HG02610 (cell line): ENCODE data around the gene ATAT1.
A peak's percentile ranks its signal among the peaks of the same experiment; 100 is the strongest.

Experiments
- ATAC-seq: cut with Tn5 transposase; IDR thresholded peaks from one replicate; pipeline ENCODE4 v1.9.1; 2021; ENCODE audit warnings: mild to moderate bottlenecking, moderate library complexity; ENCODE audit not compliant: unreplicated experiment

Gene ATAT1

DNA sequence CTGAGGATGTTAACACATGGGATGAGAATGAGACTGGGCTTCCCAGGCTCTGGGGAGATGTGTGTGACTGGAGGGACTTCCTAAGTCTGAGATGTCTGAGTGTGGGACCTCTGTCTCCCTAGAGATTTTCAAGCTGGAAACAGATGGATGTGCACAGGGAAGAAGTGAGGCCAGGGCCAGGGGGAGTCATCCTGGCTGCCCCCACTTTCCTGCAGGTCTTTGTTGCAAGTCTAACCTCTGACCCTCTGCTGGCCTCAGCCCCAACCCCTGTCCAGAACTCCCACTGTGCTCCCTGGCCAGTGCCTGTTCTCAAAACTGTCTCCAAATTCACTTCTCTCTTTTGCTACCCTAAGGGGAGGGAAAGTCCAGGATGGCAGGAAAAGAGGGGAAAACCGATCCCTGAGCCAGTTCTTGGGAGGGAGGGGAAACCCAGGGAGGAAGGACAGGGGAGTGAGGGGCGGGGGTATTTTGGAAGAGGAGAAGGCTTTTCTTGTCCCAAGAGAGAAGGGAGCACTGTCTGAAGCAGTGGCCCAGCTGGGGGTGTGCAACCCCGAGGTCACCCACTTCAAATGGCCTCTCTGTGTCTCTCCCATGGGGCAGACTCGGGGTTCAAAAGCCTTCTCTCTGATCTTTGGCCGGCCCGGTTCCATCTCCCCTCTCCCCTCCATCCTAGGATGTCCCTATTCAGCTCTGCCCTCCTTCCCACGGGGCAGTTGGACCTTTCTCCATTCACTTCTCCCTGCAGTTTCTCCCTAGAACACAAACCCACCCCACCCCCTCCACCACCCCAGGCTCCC is 56.7 kb downstream of the ATAT1 start:
- ATAC-seq = no peak

DNA sequence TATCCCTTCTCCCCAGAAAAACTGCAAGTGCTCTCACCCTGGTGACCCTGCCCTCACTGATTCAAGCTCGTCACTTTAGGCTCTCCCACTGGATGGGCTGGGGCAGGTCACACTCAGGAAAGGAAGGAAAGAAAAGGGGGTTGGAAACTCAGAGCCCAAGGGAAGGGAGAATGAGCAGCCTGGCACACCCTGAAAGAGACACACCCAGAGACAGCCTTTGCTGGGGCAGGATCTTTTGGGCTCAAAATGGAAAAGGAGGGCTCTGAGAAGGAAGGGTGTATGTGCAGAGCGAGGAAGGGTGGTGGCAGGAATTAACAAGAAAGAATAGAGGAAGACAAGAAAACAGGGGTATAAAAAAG is 57.3 kb downstream of the ATAT1 start:
- no peak for ATAC-seq

DNA sequence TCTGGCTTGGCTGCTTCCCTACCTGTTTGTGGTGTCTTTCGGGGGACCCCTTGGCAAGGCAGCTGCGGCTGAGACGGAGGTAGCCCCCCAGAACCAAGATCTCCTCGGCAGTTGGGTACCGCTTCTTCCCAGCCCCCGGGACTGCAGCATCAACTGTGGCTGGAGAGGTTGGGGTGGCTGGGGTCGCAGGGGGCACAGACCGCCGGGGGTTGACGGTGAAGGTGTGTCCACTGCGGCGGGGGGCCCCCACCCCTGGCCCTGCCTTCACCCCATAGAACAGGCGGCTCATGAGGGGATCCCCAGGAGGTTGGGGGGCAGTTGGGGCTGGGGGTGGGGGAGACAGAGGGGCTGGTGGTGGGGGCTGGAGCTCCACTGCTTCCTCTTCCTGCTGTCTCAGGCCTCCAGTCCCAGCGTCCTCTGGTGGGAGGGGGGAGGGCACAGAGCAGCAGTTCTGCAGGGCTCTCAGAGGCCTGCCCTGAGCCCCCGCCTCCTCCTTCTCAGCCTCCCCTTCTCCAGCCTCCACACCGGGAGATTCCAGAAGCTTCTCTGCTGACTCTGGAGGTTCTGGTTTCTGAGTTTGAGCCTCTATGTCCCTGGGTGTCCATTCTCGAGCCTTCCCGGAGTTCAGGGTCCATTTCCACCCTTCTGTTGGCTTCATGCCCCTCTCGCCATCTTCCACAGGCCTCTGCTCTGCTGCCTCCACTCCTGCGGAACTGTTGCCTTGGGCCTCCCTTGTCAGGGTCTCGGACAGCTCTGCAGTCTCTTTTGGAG is 57.9 kb downstream of the ATAT1 start:
- no peak for ATAC-seq

DNA sequence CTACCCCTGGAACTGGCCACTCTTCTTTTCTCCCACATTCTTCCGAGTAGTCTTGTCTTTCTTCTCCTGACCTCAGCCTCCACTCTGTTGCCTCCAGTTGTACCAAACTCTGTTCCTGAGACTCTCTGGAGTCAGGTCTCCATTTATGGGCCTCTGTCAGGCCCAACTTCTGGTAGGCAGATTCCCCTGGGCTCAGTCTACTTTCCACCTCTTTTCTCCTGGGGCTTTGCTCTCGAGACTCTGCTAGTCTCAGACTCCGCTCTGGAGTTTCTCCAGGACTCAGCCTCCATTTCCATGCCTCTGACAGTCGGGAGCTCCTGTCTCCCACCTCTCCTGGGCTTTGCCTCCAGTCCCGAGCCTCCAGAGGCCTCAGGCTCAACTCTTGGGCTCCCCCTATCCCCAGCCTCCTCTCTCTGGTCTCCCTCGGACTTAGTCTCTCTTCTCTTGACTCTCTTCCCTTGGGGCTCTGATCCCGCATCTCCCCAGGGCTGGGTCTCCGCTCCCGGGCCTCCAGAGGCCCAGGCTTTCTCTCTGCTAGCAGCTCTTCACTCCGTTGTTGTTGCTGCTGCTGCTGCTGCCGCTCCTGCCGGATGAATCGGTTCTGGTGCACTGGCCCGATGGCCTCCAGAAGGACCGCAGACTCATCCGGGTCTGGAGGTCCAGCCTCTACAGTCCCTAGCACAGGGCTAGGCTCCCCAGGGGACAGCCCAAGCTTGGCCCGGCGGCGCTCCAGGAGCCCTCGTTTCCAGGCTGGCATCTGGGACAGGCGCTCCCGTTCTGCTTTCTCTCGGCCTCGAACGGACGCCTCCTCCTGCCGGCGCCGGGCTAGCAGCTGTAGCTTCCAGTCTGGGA is 58.7 kb downstream of the ATAT1 start:
- no peak for ATAC-seq

DNA sequence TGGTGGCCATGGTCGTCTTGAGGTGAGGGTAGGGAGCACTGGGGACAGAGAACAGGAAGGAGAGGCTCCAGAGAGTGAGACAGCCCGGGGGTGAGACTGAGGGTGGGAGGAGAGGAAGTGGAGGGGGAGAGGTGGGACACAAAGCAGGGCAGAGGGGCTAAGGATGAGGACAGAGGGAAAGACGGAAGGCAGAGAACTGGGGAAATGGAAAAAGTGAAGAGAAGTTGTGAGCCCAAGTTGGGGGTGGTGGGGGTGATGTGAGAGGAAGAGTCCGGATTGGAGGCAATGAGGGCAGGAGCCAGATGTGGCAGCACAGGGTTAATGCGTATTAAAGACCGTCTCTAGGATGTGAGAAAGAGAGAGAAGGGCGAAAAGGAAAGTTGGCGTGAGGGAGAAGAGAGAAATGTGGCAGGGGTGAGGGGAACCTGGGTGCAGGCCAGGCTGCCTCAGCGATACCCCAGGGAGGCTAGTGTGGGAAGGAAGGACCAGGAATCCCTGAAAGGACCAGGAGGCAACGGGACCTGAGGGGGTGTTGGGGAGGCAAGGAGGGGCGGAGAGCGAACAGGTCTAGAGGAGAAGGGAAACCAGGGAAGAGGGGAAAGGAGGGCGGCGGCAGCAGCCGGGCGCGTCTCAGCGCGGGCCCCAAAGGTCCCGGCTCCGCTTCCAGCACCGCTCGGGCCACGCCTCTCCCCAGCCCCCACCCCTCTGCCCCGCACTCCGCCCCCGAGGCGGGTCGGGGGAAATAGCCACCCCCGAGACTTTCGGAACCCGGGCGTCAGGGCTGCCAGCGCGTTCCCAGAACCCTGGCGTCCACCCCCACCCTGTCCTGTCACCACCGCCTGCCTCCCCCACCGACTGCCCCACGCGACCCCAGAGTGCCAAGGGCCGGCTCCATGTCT is 59.6 kb downstream of the ATAT1 start, which contains the start of gene PPP1R18:
TSS of gene PPP1R18 (minus strand) at position 637 of the 899 bp plus-strand sequence. CDS start at position 10, 627 bp downstream.
- peak; percentile 12 for ATAC-seq

DNA sequence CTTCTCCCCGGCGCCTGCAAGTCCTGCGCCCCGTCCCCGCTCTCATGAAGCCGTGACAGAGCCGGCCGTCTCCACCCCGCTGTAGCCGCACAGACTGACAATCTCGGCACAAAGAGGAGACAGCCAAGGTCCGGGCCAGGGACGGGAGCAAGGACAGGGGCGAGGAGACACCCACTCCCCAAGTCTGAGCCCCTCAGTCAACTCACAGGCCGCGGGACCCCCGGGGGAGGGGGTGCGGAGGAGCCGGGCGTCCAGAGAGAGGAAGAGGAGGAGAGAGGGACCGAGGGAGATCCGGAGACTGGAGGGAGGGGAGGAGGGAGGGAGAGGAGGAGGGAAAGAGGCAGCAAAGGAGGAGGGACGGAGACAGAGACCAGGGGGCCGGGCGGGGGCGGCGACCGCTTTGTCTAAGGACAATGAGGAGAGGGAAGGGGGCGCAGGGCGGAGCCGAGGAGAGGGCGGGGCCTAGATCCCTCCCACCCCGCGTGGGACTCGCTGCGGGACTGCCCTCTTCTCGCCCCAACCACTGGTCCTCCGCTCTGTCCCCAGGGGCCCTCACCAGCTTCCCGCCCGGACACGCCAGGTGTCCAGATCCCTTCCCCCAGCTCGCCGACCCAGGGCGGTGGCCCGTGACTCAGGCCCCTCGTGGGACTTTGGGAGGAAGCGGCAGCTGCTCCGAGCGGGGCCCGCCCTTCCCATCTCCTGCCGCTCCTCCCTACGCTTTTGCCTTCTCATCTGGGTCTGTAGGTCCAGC is 60.4 kb downstream of the ATAT1 start:
- peak; percentile 54 for ATAC-seq

DNA sequence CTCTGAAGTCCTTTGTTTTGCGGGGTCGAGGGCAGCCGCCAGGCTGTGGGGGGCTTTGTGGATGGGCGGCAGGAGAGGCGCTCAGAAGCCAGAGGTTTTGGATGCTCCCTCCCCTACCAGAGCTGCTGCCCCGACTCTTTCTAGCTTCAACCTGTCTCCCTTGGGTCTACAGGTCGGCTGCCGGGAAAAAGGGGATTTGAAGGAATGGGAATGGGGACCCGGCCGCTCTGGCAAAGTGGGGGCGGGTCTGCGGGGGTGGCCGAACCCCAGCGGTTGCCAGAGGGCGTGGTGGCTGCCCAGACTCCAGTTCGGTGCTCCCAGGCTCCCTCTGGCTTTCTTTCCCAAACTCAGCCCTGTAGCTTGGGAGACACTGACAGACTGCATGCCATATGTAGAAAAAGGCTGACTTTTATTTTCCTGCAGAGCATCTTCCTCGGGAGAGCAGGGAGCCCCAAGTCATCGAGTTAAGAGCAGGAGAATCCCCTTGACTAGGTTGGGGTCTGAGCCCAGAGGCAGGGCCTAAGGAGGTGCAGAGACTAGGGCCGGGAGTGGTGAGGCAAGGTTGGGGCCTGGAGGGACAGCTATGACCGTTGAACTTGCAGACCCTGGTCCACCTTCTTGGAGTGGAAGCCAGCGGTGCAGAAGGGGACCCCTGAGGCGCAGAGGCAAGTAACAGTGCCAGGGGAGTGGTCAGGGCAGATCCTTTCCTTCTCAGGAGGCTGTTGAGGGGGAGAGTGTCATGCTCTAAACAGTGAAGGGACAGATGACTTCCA is 61.2 kb downstream of the ATAT1 start:
- ATAC-seq = no peak

DNA sequence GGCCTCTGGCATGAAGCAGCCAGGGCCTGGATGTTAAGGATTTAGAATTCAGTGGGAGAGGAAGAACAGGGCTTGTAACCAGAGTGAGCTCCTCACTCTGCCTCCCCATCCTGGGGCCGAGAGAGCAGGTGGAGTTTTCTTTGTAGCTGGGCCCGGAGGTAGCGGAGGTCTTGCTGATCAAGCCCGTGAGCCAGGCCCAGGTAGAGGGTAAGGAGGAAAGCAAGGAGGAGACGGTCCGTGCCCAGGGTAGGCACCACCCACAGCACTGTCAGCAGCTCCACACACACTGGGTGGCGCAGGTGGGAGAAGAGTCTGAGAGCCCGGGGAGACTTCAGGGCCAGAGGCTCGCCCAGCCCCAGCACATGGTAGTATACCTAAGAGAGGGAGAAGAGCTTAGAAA is 61.9 kb downstream of the ATAT1 start:
- ATAC-seq = no peak

DNA sequence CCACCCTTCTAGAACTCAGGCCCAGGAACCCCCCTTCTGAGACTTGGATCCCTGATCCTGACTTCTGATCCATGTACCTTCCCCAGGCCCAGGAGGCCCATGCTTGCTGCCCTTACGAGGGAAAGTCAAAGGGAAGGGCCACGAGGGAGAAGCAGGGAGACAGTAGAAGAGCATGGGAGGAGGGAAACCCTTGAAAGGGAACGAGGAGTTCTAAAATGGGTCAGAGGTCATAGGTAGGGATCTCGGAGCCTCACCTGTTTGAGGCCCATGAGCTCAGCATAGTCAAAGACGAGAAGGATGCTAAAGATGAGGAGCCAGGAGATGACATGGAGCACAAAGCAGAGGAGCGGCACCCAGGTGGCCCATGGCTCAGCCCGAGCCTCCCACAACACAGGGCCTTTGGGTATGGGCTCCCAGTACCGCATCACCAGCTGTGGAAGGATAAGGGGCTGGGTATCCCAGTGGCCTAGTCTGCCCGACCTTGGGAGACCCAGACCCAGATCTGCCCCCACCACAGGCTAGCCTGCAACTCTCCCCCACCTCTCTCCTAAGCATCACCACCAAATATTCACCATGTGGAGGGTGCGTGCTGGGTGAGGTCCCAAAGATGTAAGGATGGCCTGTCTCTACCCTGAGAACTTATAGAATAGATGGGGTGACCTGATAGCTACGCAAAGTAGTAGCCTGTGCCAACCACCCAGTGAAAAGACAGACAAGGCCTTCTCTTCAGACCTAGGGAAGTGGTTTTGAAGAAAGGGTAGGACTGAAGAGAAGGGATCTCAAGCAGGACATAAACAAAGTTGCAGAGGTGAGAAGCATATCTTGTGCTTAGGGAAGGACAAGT is 62.6 kb downstream of the ATAT1 start:
- no peak for ATAC-seq

DNA sequence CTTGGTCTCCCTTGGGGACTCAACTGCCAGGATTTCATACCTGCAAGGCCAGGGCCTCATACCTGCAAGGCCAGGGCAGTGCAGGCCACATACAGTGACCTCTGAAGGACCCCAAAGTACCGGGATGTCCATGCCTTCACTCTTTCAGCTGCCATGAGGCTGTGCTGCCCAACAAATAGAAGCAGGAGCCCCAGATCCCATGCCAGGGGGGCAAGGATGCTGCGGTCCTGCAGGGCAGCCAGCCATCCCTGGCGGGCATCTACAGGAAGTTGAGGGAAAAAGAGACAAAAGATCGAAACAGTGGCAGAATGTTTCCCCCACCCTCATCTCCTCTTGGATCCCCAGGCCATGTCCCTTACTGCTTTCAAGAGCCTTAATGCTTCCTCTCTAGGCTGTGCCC is 63.3 kb downstream of the ATAT1 start:
- ATAC-seq = no peak

DNA sequence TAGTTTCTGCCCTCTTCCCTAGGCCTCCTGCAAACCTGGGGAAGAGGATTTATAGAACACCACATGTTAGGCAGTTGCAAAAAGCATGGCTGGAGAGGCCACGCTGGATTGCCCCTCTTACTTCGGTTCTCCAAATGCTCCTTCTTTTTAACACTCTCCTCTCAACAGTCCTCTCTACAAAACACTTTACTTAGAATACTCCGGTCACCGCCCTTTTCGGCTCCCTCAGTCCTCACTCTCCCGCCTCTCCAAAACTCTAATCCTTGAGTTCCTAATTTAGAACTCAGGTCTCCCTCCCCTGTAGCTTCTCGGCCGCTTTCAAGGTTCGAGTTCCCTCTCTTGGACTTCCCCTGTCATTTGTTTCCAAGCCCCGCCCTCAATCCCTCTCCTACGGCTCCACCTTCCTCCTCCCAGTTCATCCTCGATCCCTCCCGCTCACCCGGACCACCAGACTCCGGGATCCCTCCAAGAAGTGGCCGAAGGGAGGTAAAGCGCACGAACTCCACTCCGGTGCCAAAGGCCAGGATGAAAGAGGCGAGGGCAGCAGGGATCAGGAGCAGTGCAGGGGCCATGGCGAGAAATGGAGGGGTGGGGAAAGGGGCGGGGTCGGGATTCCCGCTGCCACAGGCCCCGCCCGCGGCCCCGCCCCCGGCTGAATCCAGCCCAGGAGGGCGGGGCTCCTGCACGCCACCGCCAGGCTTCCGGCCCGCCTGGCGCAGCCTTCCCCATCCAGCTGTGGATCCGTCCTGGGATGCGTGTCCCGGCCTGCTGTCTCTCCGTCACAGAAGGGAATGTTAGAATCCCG is 63.9 kb downstream of the ATAT1 start, which contains the start of gene NRM:
TSS of gene NRM (minus strand) at position 582 of the 805 bp plus-strand sequence. CDS start at position 572, 10 bp downstream.
- ATAC-seq = peak; percentile 35

DNA sequence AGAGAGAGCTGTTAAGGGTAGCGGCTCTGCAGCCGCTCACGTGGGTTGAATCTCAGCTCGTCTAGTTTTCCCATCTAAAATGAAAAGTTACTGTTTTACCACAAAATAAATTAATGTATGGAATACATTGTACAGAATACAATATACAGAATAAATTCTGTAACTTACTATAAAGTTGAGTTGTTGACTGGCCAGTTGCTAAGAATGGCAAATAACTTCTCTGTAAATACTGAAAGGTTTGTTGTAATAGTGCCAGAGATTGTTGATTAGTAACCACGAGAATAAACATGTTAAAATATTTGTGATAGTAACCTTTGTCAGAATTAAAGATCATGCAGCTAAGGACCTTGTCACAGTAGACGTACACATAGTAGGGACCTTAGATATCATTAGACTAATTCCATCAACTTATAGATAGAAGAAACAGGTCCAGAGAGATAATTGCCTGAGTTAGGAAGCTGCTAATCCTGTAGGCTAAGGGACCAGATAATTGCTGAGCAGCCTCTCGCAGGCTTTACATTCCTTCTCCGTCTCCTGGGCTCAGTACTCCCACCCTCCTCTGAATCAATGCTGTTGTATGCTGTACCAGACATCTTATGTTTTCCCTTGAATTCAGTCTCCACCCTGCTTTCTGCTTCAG is 64.7 kb downstream of the ATAT1 start:
- no peak for ATAC-seq
